DMS153 (cell line): ENCODE measurements around the gene CAMTA1.

ENCODE experiments used
- DNase-seq: peaks from one replicate; lab custom pipeline; 2025; lab: John Stamatoyannopoulos, UW

CAMTA1 gene

GRCh38 chr1:7616076-7616832 lies 831.0 kb downstream of the CAMTA1 start:
- DNase-seq, result no peak

DNA sequence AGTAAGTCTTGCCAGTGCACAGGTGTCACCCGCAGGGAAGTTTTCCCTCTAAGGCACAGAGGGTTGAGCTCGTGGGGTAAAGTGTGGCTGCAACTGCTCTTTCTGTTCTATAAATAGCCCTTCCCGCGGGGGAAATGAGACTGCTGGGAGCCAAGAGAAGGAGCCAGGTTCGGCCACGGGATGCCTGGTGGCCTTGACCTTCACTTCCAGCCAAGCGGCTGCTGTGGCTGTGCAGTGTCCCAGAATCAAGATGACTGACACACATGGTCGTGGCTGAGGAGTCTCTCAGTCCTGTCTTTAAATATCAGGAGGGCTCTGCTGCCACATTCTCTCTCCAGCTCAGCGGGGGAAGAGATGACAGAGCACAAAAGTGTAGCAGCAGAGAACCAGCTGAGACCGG lies 831.7 kb downstream of the CAMTA1 start:
- DNase-seq, result peak; percentile 16

DNA sequence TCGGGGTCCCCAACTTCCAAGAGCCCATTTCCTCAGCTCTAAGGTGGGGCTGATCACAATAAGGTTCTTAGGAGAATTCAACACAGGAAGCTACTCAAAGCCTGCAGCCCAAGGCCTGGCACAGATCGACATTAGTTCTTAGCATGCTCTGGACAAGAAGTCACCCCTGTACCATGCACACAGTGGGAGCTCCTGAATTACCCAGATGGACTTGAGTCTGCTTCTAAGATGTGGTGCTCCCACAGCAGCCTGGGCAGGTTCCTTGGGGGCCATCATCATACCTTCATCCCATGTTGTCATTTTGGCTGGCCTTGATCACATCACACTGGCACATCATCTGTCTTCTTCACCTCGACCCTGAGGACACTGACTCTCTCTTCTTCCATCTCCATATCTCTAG lies 832.6 kb downstream of the CAMTA1 start:
- no peak for DNase-seq

GRCh38 chr1:7620196-7620595 lies 834.9 kb downstream of the CAMTA1 start:
- DNase-seq, result no peak

DNA sequence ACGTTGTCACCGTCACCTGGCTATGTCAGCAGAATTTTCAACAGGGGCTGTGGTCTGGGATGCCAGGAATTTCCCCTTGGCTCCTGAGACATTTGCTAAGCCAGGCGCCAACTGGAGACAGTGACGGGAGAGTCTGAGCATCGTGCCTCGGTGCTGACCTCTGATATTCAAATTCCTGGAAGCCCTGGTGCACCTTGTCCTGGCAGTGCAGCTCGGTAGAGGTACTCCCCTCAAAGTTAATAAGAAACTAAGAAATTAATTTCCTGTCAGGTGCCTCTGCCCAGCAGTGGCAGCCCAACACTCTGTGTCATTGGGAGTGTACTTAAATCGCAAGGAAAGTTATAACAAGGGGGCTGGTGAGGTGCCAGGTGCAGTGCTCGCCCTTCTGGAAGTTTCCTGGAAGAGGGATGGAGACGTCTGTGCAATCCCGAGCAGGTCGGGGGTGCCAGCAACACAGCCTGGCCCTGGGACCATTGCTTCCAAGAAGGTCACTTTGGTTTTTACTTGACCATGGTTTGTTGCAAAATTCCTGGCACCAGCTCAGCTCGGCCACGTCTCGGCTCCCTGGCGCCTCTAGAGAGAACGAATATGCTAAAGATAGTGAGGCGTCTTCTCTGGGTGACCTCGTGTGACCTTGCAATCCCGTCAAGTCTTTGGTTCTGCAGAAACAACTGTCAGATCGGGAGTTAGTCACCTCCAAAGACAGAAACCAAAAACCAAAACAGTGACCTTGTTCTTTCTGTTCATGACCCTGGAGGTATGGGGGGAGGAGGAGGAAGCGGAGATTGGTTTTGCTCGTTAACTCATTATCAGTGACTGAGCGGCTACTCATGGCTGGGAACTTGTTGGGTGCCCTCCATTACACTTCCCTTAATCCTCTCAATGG lies 836.3 kb downstream of the CAMTA1 start:
- no peak for DNase-seq

- DNase-seq, result no peak
Measured at GRCh38 chr1:7623842-7624241, 838.6 kb downstream of the CAMTA1 start.

GRCh38 chr1:7624791-7625355 lies 839.6 kb downstream of the CAMTA1 start:
- no peak for DNase-seq

GRCh38 chr1:7625401-7625800 lies 840.1 kb downstream of the CAMTA1 start:
- no peak for DNase-seq

DNA sequence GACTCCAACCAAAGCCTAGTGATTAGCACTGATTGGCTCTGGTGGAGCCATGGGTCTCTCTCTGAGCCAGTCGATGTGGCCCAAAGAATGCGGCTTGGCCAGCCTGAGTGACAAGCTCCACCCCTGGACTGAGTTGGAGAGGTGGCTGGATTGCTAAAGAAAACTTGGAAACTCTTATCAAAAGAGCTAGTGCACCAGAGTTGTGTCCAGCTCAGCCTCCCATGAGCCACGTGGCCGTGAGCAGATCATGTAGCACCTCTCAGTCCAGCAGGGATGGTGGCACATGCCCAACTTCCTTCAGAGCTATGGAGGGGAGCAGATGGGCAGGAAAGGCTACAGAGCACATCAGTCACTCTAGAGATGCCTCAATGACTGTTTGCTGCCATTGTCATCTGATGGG lies 843.0 kb downstream of the CAMTA1 start:
- no peak for DNase-seq

DNA sequence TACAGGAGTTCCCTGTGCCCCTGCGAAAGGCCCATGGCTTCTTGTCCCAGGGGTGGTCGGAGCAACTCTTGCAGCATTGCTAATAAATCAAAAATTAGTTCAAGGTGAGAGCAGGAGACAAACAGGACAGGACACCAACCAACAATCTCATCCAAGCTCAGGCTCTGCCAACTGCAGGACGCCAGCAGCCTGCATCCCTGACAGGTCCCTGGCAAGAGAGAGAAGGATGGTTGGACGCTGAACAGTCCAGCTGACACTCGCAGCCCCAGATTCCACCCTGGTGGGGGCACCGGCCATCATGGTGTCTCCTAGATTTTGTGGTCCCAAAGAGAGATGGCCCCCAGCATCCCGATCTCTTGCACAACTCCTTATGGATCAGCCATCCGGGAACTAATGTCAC lies 843.8 kb downstream of the CAMTA1 start:
- no peak for DNase-seq

- no peak for DNase-seq
Measured at GRCh38 chr1:7629465-7630195, 844.4 kb downstream of the CAMTA1 start.

DNA sequence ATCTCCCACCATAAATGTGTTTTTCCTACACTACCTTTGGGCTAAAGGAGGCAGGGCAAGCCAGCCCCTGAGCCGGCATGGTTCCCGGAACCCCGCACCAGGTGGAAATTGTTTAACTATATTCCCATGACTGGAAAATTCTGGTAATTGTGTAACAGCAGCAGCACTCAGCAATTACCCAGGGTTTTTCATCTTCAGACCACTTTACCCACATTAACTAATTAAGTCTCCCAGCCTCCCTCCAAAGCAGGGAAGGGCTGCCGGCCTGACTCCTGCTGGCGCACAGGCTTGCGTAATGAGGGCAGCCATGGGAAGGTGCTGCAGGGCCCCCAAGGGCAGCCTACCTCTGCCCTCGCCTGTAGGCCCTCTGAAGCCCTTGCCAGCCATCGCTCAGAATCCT lies 845.1 kb downstream of the CAMTA1 start:
- DNase-seq, result no peak

DNA sequence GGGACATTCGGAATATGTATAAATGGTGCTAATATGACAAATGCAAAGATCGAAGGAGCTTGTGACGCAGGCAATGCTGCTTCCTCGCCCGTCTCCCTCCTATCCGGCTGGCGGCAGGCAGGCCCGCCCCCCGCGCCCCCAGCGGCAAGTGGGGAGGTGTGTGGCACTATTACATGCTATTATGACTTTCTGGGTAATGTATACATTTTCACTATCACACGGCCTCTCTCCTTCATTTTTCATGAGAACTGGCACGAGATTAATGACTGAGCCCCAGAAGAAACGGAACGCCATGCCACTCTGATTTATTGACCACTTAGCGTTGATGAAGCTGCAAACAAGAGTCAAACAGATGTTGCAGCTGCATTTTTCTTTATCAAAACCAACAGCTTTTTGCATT lies 846.9 kb downstream of the CAMTA1 start:
- no peak for DNase-seq

DNA sequence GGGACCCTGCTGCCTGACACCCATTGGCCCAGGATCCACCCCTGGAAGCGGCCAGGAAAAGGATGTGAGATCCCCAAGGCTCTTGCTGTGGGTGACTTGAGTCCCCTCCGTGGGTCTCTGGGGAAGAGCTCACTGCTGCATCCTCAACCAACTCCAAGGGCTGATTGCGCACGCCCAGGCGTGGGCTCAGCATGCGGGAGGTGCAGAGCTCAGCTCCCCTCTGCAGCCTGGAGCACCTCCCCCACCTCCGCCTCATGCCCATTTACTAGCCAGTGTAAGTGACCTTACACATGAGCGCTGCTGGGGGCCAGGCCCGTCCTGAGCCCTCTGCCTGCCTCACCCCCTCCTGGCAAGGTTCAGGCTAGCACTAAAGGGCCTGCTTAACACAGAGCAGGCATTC lies 847.4 kb downstream of the CAMTA1 start:
- DNase-seq, result no peak

DNA sequence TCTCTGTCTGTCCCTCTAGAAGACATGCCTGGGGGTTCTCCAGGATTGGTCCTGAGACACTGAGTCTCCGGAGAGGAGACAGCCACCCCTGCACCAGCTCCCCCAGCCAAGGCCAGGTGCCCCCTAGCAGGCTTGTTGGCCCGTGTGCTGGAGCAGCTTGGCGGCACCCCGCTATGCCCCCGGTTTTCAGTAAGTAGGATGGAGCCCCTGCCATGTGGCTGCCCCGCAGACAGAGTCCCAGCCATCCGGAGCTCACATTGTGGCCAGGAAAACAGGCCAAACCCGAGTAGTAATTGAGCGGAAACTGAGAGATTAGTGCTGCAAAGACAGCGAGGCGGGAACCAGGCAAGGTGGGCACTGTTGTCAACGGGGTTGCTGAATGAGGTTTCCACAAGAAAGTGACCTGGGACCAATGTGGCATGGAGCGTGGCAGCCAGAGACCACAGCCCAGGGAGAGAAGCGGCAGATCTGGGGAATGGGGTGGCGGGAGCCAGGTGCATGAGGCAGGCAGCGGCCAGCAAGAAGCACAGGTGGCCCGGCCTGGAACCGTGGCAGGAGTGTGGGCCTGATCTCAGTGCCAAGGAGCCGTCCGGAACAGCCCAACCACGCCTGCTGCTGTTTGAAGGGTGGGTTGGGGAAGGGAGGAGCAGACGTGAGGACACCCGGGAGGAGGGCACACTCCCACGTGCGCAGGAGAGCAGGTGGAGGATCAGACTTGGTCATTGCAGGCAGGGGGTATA lies 848.4 kb downstream of the CAMTA1 start:
- no peak for DNase-seq

DNA sequence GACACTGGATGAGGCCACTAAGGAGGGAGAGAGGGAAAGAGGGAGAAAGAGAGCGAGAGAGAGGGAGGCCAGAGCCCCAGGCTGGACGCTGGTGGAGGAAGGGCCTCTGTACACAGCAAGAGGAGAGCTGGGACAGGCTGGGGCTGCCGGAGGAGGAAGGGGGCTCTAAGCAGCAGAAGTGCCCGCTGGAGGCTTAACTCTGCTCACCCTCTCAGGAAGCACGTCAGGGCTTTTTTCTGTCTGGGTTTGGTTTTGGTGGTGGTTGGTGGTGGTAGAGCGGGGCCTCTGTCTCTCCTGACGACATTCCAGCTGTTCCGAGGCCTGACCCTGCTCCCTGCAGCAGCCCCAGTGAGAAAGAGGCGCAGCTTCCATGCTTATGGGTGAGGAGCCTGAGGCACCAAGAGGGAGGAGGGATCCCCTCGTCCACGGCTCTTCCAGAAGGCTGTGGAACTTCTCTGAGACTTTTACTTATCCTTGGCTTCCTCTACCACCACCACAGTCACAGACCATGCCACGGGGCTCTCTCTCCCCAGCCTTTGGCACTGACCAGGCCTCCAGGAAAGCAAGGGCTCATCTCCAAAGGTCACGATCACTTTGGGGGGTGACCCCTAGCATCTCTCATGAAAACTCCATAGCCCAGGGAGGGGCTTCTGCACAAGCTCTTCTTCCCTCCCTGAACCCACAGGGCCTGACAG lies 849.4 kb downstream of the CAMTA1 start:
- DNase-seq, result no peak

DNA sequence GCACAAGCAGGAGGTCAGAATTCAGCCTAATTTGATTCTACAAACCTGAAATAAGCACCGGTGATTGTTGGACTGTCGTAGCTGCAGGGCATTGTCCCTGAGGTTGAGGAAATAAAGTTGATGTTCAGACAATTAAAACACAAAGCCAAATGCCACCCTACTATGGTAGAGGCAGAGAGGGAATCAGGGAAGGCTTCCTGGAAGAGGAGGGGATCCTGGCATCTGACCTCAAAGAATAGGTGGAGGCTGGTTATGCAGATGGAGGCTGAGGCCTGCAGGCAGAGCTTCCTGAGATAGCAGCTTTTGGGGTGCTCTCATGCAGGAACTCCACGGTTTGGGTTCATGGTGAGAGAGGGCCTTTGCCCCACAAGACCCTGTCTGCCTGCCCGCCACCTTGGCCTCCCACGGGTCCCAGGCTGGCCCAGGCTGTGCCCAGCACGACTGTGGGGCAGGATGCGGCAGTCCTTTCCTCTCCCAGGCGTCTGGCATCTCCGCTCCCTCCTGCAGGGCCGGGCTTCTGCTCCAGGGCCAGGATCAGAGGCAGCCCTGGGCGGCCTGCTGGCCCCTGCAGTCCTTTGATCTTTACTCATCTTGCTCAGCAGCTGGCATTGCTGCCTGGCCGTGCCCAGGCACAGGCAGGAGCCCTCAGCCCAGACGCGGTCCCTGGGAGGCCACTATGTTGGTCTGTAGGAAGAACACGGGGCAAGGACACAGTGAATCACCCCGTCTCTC lies 851.7 kb downstream of the CAMTA1 start:
- DNase-seq, result no peak

DNA sequence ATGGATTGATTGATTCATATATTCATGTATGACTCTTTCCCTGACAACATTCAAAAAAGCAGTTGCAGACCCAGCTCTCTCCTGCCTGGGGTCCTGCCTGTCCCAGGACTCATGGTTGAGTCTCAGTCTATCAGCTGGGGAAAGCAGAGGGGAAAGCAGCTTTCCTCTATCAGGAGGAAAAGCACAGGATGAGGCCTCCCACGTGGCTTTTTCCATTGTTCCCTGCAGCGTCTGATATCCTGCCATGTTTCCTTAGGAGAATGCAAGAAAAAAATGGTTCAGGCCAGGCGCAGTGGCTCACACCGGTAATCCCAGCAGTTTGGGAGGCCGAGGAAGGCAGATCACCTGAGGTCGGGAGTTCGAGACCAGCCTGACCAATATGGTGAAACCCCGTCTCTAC lies 852.8 kb downstream of the CAMTA1 start:
- DNase-seq, result no peak

DNA sequence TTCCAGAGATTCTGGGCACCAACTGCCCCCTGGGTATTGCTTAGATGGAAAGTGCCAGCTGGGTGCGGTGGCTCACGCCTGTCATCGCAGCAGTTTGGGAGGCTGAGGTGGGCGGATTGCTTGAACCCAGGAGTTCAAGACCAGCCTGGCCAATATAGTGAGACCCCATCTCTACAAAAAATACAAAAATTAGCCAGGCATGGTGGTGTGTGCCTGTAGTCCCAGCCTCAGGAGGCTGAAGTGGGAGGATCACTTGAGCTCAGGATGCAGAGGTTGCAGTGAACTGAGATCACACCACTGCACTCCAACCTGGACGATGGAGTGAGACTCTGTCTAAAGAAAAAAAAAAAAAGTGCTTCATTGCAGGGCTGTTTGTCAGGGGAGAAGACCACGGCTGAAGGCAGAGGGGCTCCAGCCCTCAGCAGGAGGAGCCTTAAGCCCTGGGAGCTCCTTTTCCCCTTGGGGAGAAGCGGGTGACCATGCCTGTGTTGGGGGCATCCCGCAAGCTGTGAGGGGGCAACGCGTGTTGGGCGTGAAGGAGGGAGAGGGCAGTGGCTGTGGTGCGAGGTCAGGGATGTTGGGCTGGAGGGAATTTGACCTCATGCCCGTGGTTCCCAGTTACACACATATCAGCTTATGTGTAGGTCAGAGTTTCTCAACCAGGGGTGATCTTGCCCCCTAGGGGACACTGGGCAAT lies 854.3 kb downstream of the CAMTA1 start:
- no peak for DNase-seq

GRCh38 chr1:7640350-7640749 lies 855.1 kb downstream of the CAMTA1 start:
- no peak for DNase-seq
